Left cardiac atrium (tissue), 4 donors: ENCODE measurements around the gene PCNT. TPM values are rescaled to one million over a fixed set of nuclear protein-coding genes. Genes with fewer than 3 reads are reported as not detected.
"Not testable (repeated sequence)": the region's sequence is repeated elsewhere in the genome, so short reads cannot be mapped to it uniquely, and the experiment has no call there.

ENCODE experiments used
- ATAC-seq, 2 donors: fragments of 200-7000 bp; cut with Tn5 transposase; one replicate each; pipeline ENCODE4 v1.9.1; 2020; ENCODE audit warnings: mild to moderate bottlenecking in 2 of 2, moderate library complexity in 2 of 2
- DNase-seq: peaks from one replicate; pipeline ENCODE4 v3.0.0-alpha.2; 2020
- intact Hi-C, 2 donors: fragments of 100-400 bp; cut with DNase I; formaldehyde crosslinking; loops; one replicate each; pipeline versions ENCODE4 v1.14.1 to v1.15.1; 2022 to 2023
- total RNA-seq, 2 donors: library from RNA; stranded (reverse); fragmentation: NEBNext Ultra II Directional; extraction: Animal tissue kit (Norgen Biotek cat#: 25700); gene quantifications; one replicate each; pipeline ENCODE4 v1.2.1, GENCODE V29; 2021
- donor health status: DM: no; HTN: yes; CAD: no.
- donor health status: DM: no; HTN: yes; CAD: no; lungs with severe emphysema.
- donor health status: DM: yes; HTN: yes; CAD: no.
- donor health status: Dilated cardiomyopathy.

PCNT gene
- total RNA-seq, 2 donors from 2014 or later, result 31.8 to 50.2 TPM

DNA sequence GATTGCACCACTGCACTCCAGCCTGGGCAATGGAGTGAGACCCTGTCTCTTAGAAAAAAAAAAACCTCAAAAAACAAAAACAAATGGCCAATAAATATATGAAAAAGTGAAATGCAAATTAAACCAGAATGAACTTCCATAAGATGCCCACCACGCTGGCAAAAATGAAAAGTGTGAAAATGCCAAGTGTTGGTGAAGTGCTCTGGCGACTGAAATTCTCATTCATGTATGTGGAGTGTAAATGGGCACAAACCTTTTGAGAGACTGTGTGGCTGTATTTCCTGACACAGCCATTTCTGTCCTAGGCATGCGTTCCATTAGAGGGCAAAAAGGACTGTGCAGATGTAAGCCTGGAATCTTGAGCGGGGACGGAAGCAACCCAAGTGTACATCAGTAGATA lies 19.5 kb upstream of the PCNT start:
- ATAC-seq (no peak), DNase-seq (no peak)

DNA sequence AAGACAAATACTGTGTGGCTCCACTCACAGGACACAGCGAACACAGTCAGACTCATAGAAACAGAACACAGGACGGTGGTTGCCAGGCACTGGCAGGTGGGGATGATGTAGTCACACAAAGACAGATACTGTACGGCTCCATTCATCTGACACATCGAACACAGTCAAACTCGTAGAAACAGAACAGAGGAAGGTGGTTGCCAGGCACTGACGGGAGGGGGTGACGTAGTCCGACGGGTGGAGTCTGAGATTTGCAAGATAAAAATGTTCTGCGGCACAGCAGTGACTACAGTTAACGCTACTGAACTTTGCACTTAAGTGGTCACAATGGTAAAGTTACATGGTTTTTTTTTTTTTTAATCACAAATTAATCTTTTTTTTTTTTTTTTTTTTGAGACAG lies 19.0 kb upstream of the PCNT start:
- intact Hi-C loops, result no loop called here
- DNase-seq (no peak), ATAC-seq (no peak)

More for the DNA sequence above, 19.5 kb upstream of the PCNT start:
- intact Hi-C loops, result no loop called here

DNA sequence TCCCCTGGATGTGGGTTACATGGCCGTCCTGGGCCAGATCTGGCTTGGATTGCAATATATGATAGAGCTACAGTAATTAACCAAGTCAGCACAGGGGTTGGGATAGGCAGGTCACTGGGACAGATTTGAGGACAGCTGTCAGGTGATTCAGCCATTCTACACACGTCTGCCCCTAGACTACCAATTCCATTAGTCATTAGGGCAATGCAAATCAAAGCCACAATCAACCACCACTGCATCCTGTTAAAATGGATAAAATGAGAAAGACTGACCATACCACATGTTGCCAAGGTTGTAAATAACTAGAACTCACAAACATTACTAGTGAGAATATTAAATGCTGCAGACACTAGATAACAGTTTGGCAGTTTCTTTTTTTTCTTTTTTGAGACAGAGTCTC lies 16.3 kb upstream of the PCNT start:
- ATAC-seq (no peak), DNase-seq (no peak)
- intact Hi-C loops, result no loop called here

DNA sequence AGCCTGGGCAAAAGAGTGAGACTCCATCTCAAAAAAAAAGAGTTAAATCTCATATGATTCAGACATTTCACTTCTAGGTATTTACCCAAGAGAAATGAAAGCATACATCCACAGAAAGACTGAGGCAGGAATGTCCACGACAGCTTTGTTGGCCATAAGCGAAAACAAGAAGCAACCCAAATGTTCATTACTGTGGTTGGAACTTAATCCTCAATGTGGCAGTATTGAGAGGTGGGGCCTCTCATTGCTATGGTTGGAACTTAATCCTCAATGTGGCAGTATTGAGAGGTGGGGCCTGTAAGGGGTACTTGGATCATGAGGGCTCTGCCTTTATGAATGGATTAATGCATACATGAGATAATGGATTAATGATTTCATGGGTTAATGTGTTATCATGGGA lies 15.5 kb upstream of the PCNT start:
- DNase-seq, result no peak
- ATAC-seq, result no peak
- intact Hi-C loops, result no loop called here

DNA sequence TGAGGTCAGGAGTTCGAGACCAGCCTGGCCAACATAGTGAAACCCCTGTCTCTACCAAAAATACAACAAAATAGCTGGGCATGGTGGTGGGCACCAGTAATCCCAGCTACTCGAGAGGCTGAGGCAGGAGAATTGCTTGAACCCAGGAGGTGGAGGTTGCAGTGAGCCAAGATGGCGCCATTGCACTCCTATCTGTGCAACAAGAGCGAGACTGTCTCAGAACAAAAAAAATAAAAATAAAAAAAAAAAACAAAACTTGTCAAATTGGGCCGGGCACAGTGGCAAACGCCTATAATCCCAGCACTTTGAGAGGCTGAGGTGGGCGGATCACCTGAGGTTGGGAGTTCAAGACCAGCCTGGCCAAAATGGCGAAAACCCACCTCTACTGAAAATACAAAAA lies 13.7 kb upstream of the PCNT start:
- DNase-seq, intact Hi-C loops, ATAC-seq: not testable (repeated sequence)

DNA sequence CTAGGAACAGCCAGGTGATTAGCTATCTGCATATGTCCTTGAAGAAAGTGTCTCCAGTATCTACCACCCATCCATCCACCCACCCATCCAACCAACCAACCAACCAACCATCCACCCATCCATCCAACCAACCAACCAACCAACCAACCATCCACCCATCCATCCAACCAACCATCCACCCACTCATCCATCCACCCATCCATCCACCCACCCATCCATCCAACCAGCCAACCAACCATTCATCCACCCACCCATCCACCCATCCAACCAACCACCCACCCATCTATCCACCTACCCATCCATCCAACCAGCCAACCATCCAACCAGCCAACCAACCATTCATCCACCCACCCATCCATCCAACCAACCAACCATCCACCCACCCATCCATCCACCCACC lies 12.4 kb upstream of the PCNT start:
- DNase-seq (no peak), ATAC-seq (no peak)
- intact Hi-C loops, result no loop called here

DNA sequence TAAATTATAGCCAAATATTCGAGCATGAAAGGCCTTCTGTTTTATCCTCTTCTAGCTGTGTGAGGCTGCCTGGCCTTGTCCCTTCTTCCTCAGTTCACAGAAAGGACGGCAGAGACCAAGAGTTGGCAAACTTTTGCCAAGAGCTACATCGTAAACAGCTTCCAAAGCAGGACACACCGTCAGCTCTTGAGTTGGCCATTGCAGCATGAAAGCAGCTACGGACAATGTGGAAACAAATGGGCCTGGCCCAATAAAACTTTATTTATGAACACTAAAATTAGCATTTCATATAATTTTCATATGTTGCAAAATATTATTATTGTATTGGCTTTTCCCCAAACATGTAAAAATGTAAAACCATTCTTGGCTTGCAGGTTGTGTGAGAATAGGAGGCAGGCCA lies 11.0 kb upstream of the PCNT start:
- intact Hi-C loops, result no loop called here
- DNase-seq (no peak), ATAC-seq (no peak)

DNA sequence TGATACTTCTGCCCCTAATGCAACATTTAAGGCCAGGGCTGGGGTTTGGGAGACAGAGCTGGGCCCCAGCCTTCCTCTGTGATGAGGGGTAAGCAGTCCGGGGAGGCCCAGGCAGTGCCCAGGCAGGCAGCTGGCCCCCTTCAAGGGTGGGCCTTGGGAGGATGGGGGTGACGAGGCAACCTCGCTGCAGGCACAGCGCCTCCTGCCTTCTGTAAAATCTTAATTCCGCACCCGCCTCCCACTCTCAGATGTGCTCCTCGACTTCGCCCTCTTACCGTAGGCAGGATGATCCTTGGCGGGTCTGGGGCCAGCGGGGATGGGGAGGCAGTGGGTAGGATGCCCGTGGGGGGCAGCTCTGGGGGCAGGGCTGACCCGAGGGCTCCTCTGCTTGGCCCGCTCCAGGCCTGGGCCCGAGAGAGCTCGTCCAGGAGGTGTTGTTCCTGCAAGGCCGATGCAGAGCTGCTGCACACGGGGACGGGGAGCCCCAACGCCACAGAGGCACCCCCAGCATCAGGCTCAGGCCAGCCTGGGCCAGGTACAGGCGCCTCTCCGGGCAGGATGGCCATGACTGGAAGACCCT lies 9.4 kb upstream of the PCNT start:
- intact Hi-C loops, result no loop called here
- ATAC-seq (no peak), DNase-seq (no peak)

DNA sequence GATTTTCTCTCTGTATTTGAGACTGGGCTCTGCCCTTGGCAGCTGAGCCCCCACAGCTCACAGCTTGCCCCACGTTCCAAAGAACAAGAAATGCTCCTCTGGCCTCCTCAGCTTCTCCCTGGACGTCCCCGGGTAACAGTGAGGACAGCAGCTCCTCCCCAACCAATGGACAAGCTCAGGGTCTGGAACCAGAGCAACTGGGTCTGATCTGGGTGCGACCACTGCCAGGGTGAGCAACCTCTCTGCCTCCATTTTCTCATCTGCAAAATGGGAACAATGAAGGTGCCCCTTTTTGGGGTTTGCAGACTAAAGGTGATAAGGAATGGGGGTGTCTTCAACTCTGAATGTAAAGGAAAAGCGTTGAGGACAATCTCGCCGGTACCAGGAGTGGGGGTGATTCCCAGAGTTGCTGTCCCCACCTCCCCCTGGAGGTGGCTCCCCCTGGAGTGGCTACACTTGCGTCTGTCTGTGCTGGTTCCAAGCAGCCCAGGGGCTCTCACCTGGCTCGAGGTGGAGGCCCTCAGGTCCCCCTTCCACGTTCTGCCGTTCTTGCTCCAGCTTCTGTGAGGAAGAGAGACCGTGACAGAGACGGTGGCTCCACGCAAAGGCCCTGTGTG lies 7.1 kb upstream of the PCNT start:
- intact Hi-C loops, result no loop called here
- DNase-seq (no peak), ATAC-seq (no peak)

DNA sequence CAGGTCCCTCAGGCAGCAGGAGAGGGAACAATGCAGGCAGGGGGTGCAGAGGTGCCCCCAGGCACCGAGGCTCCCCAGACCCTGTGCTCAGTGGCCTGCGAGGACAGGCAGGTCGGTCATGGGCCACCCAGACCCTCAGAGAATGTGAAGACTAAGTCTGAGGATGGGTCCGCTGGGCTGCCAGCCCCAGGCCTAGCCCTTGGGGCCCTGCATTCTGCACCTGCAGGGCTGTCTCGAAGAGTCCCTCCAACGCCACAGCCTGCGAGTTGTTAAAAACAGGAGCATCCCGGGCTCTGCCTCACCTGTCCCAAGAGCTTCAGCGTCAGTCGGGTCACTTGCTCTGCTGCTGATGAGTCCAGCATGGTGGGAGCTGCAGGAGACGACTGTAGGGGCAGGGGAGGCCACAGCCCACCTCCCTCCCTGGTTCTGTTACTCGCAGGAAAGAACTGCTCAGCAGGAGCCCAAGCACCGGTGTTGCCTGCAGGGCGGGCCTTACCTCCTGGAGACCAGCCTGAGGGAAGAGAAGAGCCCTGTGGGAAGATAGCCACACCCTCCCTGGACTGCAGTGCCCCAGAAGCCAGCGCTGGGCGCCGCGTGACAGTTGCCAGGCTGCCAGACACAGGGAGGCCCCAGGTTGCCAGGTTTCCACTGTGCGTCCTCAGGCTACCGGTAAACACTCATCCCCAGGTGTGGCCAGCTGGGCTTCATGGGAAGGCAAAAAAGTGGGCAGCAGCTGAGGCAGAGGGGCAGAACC lies 6.1 kb upstream of the PCNT start:
- peak in 1 of 2 donors; percentile 38 for ATAC-seq
- intact Hi-C loops, result no loop called here
- peak; percentile 48 for DNase-seq

DNA sequence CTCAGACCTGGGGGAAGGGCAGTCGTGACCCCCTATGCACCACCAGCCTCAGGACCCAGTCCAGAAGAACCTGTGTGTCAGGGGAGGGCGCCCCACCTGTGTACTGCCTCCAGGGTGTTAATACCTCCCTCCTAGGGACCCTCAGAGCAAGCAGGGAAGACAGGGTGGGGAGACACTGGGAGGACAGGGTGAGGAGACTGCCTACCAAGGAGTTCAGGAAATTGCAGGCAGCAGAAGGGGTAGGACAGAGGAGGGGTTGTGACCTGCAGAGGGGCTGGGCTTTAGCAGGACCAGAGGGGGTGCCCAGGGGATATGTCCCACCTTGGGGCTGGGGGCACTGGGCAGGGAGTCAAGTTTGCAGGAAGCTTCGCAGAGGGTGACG lies 5.5 kb upstream of the PCNT start:
- DNase-seq (no peak), ATAC-seq (no peak)
- intact Hi-C loops, result no loop called here

DNA sequence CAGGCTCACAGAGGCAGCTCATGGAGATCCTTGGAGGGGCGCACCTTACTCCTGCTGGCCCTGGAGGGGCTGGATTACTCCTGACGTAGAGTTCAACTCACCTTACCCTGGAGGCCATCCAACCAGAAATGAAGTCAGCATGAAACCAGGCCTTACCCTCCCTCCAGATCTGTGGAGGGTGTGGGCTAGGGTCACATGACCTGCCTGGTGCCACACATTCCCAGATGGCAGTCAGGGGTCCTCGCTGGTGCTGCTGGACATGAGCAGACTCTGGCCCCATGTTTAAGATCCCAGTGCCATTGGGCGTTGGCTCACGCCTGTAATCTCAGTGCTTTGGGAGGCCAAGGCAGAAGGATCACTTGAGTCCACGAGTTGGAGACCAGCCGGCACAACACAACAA lies 4.8 kb upstream of the PCNT start:
- no peak for ATAC-seq
- intact Hi-C loops, result no loop called here

DNA sequence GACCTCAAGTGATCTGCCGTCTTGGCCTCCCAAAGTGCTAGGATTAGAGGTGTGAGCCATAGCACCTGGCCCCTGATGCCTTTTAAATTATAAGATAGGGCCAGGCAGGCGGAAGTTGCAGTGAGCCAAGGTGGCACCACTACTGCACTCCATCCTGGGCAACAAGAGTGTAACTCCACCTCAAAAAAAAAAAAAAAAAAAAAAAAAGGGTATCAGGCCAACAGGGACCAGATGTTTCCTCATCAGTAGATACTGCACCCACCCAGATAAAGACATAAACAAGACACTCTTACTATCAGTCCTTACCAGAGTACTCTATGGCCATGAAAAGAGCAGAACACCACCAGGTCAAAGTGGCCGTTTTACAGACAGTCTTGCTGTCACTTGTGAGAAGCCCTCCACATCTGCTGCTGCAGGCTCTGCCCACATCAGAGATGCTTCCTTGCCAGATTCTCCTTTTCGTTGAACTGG lies 3.6 kb upstream of the PCNT start:
- DNase-seq, result no peak
- ATAC-seq, result no peak
- intact Hi-C loops, result no loop called here

More for the DNA sequence above, 4.8 kb upstream of the PCNT start:
- no peak for DNase-seq

DNA sequence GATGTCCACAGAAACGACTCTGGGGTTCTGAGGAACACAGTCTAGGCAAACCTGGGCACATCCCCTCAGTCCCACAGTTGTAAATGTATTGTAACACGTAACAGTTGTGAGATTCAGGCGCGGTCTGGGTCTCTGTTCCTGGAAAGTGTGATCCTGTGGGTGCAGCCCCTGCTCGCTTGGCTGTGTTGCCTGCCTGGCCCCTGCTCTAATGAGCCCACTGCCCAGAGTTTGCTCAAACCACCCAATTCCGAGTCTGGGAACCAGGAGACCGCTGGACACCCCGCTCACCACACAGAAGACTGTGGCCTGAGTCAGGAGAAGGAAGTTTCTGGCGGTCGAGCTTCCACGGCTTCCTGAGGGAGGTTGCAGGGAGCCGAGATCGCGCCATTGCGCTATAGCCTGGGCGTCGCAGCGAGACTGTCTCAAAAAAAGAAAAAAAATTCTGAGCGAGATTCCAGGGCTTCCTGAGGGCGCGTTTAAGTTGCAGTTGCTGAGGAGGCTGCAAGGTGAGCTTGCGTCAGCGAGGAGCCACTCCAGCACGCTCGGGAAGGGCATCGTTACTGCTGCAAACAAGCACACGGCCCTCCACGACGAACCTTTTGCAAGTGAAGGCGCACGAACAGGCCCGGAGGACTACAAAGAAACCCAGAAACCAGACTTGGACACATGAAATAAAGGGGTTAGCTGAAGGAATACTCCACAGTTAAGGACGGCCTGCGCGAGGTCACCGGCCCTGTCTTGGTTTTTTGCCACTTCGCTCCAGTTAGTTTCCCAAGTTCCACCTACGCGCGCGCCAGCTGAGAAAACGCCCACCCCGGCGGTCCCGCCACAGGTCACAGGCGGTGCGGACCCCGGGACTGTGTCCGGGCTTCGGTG lies 1.4 kb upstream of the PCNT start:
- intact Hi-C loops, result no loop called here
- DNase-seq, result no peak
- ATAC-seq, result no peak

DNA sequence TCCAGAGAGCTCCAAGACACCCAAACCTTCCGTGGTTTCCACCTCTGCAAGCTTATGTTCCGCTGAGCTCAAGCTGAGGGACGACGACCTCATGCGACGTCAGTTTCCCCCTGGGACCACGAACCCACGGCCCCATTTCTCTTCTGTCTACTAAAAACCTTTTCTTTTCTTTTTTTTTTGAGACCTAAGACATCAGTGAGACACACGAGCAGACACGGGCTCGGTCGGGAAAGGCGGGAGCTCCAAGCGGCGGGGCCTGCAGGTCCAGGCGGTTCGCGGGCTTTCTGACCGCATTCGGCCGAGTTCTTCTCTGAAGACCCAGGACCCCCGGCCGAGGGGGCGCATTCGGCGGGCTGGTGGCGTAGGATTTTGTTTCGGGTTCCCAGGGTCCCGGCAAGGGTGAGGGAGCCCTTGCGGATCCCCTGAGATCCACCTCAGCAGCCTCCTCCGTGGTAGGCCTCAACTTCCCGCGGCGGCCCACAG lies 688 bp upstream of the PCNT start:
- intact Hi-C loops, result no loop called here
- no peak for ATAC-seq
- peak; percentile 44 for DNase-seq

DNA sequence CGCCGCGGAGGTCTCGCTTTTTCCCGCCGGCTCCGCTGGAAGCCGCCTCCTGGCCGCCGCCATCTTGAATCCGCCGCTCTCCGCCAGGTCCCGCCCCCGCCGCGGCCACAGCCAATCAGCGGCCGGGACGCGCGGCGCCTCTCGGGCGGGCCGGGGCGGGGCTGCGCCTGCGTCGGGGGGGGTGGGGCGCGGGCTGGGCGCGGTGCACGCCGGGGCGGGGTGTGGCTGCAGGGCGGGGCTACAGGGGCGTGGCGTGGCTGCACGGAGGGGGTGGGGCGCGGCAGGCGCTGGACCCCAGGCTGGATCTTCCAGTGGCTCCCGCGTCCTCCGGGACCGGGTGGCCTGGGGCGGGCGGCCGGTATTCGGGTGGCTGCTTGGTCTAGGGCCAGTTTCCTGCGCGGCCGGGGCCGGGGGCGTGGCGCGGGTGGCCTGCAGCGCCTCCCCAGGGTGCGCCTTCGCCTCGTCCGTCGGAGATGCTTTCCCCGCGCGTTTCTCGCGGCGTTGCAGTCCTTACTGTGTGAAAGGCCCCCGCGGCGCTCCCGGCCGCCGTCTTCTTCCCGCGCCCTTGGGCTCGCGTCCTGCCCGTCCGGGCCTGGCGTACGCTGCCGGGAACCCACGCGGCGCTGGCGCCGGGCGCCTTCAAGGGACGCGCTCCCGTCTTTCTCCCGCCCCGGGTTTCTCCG lies 575 bp downstream of the PCNT start:
- ATAC-seq (peak; percentile 93 to 94), DNase-seq (peak; percentile 88)
- intact Hi-C loops, result loop anchor here in 1 of 2 donors (2.0 kb wide), 1 partner anchor 38 kb away; the partner anchor contains the start of gene YBEY

DNA sequence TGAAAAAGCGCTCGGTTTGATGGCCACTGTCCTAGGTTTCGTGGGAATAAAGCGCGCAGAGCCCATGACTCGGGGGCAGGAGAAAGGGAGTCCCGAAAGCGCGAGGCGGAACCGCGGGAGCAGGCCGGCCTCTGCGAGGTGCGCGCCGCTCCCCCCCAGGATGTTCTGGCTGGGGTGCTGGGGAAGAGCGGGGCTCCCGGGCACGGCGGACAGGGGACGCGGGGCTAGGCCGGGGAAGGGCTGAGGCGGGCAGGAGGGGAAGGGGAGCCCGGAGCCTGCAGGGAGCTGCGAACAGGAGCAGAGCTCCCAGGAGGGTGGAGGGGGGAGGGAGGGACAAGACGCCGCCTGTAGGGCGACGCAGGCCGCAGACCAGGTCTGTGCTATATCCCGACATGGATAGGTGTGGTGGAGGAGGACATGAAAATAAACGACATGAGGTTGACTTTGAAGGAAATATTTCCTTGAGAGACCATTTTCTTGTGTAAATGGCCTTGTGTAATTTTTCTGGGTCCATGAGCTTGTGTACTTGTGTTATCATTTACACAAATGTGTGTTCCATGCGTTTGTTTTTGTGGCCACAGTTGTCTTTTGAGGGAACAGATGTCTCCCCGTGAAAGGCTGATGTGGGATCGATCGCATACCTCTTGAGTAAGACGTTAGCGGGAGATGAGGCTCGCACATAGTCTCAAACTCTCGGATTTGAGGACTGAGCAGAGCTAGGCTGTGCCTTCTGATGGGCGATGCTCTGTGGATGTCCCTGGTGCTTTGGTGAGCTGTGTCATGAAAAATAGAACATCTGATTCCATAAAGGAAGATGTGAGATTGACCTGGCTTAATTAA lies 1.3 kb downstream of the PCNT start:
- intact Hi-C loops, result loop anchor here in 1 of 2 donors (2.0 kb wide), 1 partner anchor 38 kb away; the partner anchor contains the start of gene YBEY
- DNase-seq (peak; percentile 38), ATAC-seq (peak; percentile 9 to 43)

DNA sequence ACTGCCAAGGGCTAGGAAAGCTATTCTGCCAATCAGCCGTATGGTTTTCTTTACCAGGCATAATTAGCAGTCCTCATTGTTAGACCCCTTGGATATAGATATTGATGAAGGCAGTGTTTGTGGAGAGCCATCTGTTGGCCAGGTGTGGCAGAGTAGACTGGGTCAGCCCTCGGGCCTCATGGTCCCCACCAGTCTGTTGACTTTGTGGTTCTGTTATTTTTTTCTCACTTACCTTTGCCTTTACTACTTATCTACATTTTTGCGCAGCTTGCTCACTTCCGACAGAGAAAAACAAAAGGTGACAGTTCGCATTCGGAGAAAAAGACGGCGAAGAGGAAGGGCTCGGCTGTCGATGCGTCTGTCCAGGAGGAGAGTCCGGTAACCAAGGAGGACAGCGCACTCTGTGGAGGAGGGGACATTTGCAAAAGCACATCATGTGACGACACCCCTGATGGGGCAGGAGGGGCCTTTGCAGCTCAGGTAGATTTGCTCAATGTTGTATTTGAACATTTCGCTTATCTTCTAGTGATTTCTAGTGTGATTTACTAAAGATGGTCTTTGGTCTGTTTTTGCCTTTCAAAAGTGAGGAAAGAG lies 2.3 kb downstream of the PCNT start:
- DNase-seq, result no peak
- no peak for ATAC-seq
- intact Hi-C loops, result no loop called here
